ENCODE results near the gene TNRC6B. TPM values are rescaled to one million over a fixed set of nuclear protein-coding genes. Genes with fewer than 3 reads are reported as not detected.
A peak's percentile ranks its signal among the peaks of the same experiment; 100 is the strongest.

TNRC6B gene
- total and polyA plus RNA-seq, 7 donors: 0.60 to 51.8 (median 26.5) TPM

- TF ChIP-seq POLR2AphosphoS5 (IDR thresholded peaks at IDR 0.05) (peak in 3 of 4 donors; percentile 7 to 39 (median 19)), EP300 (IDR thresholded peaks at IDR 0.05) (no peak)
- DNase-seq: no peak
These were observed 988 bp downstream of the TNRC6B start for GRCh38 chr22:40178417-40179409.

GRCh38 chr22:40179526-40179925, 1.8 kb downstream of the TNRC6B start:
- H3K4me1 ChIP-seq: peaks cover 0 to 81% (median 75%) of the 10 kb centered on the region in 4 donors
- TF ChIP-seq CTCF (IDR thresholded peaks at IDR 0.05): no peak
- TF ChIP-seq POLR2AphosphoS5 (IDR thresholded peaks at IDR 0.05): no peak
- TF ChIP-seq EP300 (IDR thresholded peaks at IDR 0.05): no peak
- TF ChIP-seq POLR2A (IDR thresholded peaks at IDR 0.05): no peak
- H3K9me3 ChIP-seq: no peaks in the 10 kb centered on the region
- H3K4me3 ChIP-seq: peak overlapping the region; percentile 52 to 71 (median 54)
- intact Hi-C loops (cut with DNase I): loop anchor here (5.0 to 10.0 kb wide), 4 partner anchors 43 to 647 kb away; partner anchors contain the start of gene RPS19BP1
- 22 to 38% methylated on average over 2 of the region's 2 CpGs for WGBS, 2 donors
- no peaks in the 10 kb centered on the region for H3K36me3 ChIP-seq
- no peaks in the 10 kb centered on the region for H3K27me3 ChIP-seq
- peak overlapping the region; percentile 80 to 90 (median 81) for H3K27ac ChIP-seq
- no peak for DNase-seq

More at GRCh38 chr22:40178417-40179409, 988 bp downstream of the TNRC6B start:
- Histone ChIP-seq H3K36me3 (no peaks in the 10 kb centered on the region), H3K27ac (peak overlapping the region; percentile 80 to 90 (median 81)), H3K9me3 (no peaks in the 10 kb centered on the region), H3K4me1 (peaks cover 0 to 73% (median 67%) of the 10 kb centered on the region in 4 donors), H3K27me3 (no peaks in the 10 kb centered on the region), H3K4me3 (peak overlapping the region; percentile 52 to 71 (median 54))
- intact Hi-C loops (cut with DNase I): loop anchor here (5.0 to 10.0 kb wide), 4 partner anchors 44 to 646 kb away; partner anchors contain the start of gene RPS19BP1
- WGBS, 2 donors: 0 to 1% methylated on average over 17 of the region's 17 CpGs

GRCh38 chr22:40180403-40180802, 2.7 kb downstream of the TNRC6B start:
- H3K36me3 ChIP-seq: no peaks in the 10 kb centered on the region
- intact Hi-C loops (cut with DNase I): no loop called here
- H3K9me3 ChIP-seq: no peaks in the 10 kb centered on the region
- peak overlapping the region in 1 of 4 donors; percentile 71 for H3K4me3 ChIP-seq
- WGBS, 2 donors: 48 to 66% methylated on average over 4 of the region's 4 CpGs
- peaks cover 0 to 86% (median 82%) of the 10 kb centered on the region in 4 donors for H3K4me1 ChIP-seq
- DNase-seq: no peak
- no peaks in the 10 kb centered on the region for H3K27me3 ChIP-seq
- H3K27ac ChIP-seq: peak overlapping the region; percentile 80 to 90 (median 81)
- TF ChIP-seq CTCF (IDR thresholded peaks at IDR 0.05) (no peak), EP300 (IDR thresholded peaks at IDR 0.05) (no peak), POLR2A (IDR thresholded peaks at IDR 0.05) (no peak), POLR2AphosphoS5 (IDR thresholded peaks at IDR 0.05) (no peak)

GRCh38 chr22:40181323-40181722, 3.6 kb downstream of the TNRC6B start:
- WGBS, 2 donors: 48 to 71% methylated on average over 3 of the region's 3 CpGs
- TF ChIP-seq CTCF (IDR thresholded peaks at IDR 0.05) (no peak), POLR2AphosphoS5 (IDR thresholded peaks at IDR 0.05) (no peak), EP300 (IDR thresholded peaks at IDR 0.05) (no peak), POLR2A (IDR thresholded peaks at IDR 0.05) (no peak)
- no peaks in the 10 kb centered on the region for H3K36me3 ChIP-seq
- H3K9me3 ChIP-seq: no peaks in the 10 kb centered on the region
- H3K27ac ChIP-seq: peak overlapping the region in 3 of 4 donors; percentile 73 to 90 (median 81)
- H3K27me3 ChIP-seq: no peaks in the 10 kb centered on the region
- no peak overlapping the region for H3K4me3 ChIP-seq
- peaks cover 0 to 87% (median 78%) of the 10 kb centered on the region in 4 donors for H3K4me1 ChIP-seq
- no peak for DNase-seq
- intact Hi-C loops (cut with DNase I): no loop called here
